T-helper 9 cell (primary cell): ENCODE measurements around the gene OBSL1.

Experiments
- DNase-seq: peaks from one replicate; pipeline ENCODE4 v3.0.0-alpha.2; 2020

The OBSL1 gene

GRCh38 chr2:219565130-219566080 is 5.9 kb downstream of the OBSL1 start:
- no peak for DNase-seq

- no peak for DNase-seq
Observed at GRCh38 chr2:219563271-219563928, 7.9 kb downstream of the OBSL1 start.

GRCh38 chr2:219562049-219563020 is 9.0 kb downstream of the OBSL1 start:
- DNase-seq, result no peak

DNA sequence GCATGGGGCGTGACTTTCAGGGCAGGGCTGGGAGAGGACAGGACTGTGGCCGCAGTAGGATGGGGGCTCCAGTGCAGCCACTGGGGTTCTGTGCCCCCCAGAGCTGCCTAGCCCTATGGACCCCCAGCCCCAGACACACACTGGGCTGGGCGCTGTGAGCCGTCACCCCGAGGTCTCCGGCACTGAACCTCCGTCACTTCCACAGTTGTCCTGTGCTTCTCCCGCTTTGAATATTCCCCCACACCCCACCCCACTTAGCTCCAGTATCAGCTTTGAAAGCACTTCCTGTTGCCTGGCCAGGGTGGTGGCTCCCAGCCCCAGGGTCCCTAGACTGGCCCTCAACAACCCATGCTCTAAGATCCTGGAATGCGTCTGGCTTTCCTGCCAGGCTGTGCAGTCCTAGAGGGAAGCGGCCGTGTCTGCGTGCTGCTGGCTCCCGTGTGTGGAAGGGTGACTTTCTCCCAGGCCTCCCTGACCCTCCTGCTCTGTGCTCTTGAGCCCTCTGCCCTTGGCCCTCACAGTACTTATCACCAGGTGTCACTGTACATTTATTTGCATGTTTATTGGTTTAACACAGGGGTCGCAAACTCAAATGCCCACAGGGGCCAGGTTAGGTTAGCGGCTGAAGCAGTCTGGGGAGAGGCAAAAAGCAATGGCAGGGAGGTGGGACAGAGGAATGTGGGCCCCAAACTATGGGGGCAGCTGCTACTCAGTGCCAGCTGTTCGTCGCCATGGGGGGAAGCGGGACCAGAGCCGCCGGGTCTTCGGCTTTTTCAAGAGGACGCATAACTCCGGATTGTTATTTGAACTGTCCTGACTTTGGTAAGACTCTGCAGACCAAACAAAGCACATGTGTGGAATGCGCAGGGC is 9.9 kb downstream of the OBSL1 start:
- DNase-seq, result no peak

- no peak for DNase-seq
Observed at GRCh38 chr2:219560893-219561178, 10.5 kb downstream of the OBSL1 start.

DNA sequence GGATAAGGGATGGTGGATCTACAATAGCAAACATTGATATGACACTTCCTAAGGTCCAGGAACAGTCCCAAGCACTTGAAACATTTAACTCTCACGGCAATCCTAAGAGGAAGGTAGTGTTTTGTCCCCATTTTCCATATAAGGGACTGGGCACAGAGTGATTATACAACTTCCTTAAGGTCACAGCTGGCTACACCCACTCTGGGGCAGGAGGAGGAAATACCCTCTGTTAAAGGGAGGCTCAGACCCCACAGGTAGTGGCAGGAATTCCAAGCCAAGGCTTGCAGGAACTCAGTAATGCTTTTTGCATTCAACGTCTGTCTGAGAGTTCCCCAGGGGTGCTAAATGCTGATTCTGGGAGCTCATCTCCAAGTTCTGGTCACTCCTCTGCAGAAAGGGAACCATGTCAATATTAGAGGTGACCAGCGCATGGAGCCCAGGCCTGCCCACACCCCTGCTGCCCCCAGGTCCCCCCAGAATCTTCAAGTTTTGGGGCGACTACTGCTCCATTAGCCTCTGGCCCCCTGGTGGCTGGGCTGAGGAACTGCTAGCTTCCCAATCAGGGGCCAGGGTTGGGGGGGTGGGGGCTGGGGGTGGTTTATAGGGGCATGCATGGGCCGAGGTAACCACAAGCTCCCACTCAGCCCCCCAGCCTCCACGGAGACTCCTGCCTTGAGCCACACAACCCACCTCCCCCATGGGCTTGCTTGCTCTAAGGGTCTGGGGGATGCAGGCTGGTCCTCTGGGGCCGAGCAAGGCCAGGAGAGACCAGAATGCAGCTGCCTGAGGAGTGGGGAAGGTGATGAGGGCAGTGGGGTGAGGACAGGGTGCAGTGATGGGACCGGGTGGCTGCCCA is 11.1 kb downstream of the OBSL1 start:
- peak; percentile 30 for DNase-seq

DNA sequence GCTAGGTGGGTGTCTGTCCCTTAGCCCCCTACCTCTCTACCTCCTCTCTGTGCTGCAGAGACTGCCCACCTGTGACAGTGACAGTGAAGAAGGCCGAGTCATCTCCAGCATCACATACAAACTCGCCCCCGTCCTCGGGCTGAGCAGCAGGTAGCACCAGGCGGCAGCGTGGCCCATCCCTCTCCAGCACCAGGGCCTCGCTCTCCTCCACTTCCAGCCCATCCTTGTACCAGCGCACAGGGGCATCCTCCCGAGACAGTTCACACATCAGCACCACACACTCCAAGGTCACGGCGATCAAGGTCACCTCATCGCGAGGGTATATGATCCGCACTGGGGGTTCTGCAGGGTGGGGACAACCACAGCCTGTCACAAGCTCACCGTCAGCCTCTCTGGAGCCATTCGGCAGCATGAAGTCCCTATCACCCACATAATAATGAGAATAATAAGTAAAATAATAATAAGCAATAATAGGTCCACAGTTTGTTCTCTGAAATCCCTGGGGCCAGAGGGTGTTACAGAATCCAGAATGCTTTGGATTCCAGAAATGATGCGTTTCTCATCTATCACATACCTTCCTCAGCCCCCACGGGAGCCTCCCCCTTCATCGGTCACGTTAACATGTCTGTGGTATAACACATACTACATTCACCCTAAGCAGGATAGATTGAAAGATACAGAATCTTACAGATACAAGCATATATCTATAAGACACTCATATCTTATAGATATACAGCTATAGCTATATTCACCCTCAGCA is 12.0 kb downstream of the OBSL1 start:
- DNase-seq, result no peak

DNA sequence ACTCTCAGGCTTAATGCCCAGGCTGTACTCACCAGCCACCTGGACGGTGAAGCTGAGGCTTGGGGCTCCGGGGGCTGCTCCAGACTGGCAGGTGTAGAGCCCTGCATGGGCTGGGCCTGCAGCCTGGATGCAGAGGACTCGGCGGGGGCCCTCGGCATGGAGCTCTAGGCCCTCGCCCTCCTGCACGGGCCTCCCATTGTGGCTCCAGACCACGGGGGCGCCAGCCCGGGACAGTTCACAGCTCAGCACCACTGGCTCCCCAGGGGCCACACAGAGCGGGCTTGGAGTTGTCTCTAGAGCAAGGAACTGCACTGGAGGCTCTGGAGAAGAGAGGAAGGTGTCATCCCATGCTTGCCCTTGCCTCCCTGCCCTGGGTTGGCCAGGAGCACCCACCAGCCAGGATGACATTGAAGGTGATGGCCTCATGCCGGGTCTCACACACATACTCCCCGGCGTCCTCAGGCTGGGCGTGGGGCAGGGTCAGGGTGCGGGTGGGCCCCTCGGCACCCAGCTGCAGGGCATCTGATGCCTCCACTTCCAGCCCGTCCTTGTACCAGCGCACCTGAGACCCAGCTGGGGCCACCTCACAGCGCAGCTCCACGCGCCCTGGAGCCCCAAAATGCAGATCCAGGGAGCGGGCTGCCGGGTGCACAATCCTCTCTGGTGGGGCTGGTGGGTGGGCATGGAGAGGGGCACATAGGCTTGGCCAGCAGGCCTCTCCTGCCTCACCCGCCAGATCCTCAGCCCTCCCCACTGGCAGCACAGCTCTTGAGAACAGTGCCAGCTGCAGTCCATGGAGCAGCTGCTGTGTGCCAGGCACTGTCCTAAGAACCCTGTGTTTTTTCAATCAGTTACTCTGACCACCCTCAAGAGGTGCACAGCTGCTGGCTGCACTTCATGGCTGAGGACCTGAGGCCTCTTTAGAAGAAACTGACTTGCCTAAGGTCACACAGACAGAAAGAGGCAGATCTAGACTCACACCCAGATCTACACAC is 13.3 kb downstream of the OBSL1 start:
- no peak for DNase-seq

GRCh38 chr2:219557320-219557719 is 14.0 kb downstream of the OBSL1 start:
- DNase-seq, result no peak

- DNase-seq, result no peak
Observed at GRCh38 chr2:219556413-219556812, 14.9 kb downstream of the OBSL1 start.

- DNase-seq, result no peak
Observed at GRCh38 chr2:219555956-219556355, 15.4 kb downstream of the OBSL1 start.

DNA sequence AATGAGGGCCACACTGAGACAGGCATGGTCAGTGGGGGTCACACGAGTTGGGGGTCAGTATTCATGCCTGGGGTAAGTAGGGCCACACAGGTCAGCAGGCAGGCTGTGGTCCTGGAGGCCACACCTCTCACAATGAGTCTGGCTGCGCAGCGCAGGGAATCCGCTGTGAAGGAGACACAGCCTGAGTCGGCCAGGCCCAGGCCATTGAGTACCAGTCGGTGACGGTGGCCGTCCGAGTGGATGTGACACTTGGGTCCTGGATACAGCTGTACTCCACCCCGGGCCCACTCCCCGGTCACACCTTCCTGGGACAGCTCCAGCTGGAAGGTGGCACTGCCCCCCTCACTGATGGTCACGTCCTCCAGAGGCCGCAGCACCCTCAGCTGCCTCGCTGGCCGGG is 17.0 kb downstream of the OBSL1 start:
- DNase-seq, result no peak

GRCh38 chr2:219553463-219553963 is 17.8 kb downstream of the OBSL1 start:
- DNase-seq, result no peak

GRCh38 chr2:219553168-219553417 is 18.2 kb downstream of the OBSL1 start:
- no peak for DNase-seq

DNA sequence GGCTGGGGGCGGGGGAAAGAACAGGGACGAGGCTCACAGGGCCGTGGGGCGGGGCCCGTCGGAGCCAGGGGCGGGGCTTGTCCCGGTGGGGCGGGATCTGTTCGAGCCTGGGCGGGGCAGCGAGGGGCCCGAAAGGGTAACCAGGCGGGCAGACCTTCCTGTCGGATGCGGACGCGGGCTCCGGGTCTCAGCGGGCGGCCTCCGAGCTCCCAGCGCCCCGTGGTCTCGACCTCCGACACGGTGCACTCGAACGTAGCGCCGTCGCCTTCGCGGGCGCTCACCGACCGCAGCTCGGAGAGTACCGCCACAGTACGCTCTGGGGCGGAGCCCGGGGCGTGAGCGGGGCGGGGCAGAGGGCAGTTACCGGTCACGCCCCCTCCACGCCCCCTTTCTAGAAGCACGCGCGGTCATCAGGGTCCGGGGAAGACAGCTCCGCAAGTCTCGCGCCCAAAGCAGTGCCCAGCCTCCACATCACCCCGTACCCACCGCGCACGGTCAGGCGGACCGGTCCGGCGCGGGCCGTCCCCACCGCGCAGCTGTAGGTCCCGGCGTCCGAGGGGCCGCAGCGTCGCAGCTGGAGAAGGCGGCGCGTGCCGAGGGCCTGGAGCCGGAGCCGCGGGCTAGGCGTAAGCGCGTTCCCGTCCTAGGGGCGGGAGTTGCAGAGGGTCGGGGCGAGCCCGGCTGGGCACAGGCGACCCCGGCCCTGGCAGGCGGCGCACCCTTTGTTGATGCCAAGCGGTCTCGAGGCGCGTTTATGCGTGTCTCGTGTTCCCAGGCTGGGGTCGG is 18.8 kb downstream of the OBSL1 start:
- peak; percentile 71 for DNase-seq

DNA sequence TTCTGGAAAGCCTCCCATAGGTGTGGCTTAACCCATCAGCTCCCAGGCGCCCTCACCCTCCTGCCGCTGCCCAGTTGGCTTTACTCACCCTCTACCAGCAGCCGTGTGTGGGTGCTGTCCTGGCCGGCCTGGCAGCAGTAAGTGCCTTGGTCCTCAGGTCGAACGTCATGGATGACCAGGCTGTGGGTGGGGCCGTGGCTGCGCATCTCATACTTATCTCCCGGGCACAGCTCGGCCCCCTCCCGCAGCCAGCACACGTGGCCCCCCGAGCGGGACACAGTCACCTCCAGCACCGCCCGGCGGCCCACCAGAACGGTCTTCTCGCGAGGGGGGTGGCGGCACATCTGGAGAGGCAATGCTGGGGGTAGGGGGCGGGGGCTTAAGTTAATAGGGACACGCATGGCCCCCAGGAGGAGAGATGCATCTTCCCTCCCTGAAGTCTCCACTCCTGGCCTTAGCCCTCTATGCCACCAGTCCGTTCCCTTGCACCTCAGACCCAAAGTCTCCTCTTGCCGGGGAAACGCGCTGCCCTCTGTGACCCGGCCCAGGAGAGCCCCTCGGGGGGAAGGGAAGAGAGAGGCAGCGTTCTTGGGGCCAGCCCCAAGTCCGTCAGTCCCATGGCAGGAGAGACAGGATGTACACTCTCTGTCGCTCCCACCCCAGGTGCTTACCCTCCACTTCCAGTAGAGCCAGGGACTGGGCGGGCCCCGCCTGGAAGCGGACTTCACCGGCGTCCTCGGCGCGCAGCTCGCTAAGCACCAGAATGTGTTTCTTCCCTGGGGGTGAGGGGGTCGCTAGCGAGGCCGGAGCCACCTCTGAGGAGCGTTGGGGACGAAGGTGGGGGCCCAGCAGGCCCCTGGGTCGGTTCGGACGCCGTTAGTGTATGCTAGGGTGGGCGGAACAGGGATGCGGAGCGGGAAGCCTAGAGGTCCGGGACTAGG is 19.6 kb downstream of the OBSL1 start:
- DNase-seq, result no peak

DNA sequence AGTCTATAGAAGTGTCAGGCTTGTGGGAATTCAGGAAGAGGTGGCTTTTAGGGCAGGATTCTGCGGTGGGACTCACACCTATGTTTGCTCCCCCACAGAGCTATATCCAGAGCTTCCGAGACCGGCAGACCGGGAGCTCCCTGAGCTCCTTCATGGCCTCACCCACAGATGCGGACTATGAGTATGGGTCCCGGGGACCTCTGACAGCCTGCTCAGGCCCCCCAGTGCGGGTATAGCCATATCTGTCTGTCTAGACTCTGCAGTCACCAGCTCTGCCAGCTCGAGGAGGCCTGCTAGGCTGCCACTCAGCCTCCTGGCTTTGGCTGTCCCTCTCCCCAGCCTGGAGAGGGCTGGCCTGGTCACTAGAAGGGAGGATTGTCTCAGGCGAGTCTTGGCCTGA is 21.7 kb downstream of the OBSL1 start:
- no peak for DNase-seq
